GM19468 (cell line): ENCODE results near the gene MACROD1.

Experiments
- ATAC-seq: cut with Tn5 transposase; IDR thresholded peaks from one replicate; pipeline ENCODE4 v1.9.1; 2021; ENCODE audit warnings: mild to moderate bottlenecking, moderate library complexity, moderate number of reproducible peaks; ENCODE audit not compliant: unreplicated experiment; ENCODE audit errors: extremely low read depth

Gene MACROD1

DNA sequence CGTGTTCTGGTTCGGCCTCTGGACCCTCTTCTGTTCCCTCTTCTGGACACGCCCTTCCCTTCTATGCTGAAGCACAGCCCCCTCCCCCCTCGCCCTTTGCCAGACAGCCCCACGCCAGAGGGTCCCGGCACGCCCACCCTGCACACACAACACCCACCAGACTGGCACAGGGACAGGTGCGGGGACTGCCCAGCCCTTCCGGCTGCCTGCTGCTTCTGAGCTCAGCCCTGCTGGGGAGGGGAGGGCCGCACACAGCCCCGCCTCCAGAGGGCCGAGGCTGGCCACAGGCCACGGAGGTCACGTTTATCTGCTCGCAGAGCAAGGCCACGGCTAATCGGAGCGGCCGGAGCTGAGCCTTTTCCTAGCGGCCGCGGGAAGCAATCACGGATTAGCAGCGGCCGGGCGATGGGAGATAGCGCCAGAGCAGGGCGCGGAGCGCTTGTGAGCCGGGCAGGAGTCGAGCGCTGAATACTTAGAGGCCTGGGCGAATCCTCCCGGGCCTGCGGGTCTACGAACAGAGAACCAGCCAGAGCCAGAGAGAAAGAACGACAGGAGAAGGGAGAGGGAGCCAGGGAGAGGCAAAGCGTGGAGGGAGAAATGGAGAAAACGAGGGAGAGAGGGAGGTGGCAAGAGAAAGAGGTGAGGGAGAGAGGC, 158.2 kb downstream of the MACROD1 start:
- ATAC-seq = no peak

DNA sequence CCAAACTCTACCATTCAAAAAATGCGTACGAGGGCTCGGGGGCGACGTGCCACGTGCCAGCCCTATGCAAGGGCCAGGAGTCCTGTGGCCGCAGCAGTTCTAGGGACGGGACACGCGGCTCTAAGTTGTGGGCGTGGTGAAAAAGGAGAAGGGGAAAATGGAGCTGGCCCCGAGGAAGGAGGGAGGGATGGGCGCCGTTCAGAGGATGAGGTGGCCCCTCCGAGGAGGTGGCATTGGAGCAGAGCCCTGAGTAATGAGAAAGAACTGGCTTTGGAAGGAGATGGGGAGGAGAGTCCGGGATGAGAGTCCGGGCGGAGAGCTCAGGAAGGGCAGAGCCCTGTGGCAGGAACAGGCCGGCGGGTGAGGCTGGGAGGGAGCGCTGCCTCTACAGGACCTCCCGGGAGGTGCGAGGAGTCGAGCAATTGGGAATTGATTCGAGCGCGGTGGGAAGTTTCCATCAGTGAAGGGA, 158.7 kb downstream of the MACROD1 start:
- ATAC-seq = no peak

DNA sequence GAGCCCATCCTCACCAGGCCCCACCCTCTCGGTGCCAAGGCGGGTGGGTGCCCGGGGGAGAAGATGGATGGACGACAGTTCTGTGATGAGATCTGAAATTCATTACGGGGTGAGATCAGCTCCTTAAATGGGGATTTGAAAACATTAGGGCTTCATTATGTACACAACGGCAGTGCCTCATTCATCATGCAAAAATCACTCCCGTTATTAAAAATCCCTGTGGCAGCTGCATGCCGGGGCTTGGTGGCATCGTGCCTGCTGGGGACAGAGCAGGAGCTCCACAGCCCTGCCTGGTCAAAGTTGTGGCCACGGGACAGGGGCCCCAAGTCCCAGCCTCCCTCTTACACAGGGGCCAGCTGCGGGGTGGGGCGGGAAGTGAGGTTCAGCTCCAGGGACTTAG, 159.5 kb downstream of the MACROD1 start:
- no peak for ATAC-seq

DNA sequence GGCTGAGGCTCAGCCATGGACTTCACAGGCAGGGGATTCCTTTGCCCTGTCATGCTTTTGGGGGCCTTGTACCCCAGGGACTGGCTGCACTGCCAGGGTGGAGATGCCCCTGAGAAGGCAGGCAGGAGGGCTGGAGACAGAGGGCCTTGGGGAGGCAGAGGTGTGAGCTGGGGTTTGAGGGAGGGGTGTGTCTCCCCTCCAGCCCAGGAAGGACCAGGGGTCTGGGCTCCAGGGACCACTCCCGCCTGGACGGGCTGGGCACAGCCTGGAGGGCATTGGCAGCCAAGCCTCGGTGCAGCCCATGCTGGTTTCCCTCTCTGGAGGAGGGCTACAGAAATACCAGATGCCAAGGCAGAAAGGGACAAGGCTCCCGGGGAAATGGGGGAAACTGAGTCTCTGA, 160.2 kb downstream of the MACROD1 start:
- no peak for ATAC-seq

DNA sequence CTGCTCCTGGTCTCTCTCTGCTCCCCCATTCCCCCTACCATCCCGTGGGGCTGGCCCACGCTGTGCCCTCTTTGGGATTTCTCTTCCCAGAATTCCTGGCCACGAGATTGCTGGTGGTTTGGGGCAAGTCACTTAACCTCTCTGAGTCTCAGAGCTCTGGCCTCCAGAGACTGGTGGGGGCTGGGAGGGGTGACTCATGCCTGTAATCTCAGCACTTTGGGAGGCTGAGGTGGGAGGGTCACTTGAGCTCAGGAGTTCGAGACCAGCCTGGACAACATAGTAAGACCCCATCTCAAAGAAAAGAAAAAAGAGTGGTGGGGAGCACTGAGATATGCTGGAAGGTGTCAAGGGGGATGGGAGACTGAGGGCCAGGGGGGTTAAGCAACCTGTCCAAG, 161.3 kb downstream of the MACROD1 start:
- ATAC-seq = no peak

DNA sequence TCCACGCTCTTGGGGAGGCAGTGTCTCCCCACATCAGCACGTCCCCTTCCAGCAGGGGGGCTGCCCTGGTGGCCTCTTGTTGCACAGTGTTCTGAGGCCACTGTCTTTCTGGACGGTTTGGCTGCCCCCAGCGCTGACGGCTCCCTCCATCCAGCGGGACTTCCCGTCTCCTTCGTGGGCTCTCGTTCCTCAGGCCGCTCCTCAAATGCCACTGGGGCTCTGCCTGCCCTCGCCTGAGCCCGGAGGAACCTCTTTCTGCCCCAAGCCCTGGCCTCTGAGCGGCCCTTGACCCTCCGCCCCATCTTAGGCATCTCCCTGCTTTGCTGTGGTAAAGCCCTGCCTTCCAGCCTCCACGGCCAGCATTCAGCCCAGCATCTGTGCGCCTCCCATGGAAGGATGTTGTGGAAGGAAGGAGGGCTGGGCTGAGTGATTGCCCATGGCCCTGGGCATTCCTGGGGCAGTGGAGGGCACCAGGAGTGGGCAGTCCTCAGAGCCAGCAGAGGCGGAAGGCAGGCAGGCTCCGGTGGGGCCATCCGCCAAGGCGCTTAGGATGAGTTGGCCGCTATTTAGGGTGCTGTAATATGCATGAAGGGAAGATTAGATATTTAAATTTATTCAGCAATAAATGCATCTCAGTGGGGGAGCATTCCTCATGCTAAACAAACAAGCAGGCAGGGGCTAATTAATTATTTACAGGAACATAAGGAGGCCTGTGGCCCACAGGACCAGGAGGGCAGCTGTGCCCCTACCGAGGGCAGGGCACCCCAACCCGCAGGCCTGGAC, 161.9 kb downstream of the MACROD1 start:
- ATAC-seq = no peak

DNA sequence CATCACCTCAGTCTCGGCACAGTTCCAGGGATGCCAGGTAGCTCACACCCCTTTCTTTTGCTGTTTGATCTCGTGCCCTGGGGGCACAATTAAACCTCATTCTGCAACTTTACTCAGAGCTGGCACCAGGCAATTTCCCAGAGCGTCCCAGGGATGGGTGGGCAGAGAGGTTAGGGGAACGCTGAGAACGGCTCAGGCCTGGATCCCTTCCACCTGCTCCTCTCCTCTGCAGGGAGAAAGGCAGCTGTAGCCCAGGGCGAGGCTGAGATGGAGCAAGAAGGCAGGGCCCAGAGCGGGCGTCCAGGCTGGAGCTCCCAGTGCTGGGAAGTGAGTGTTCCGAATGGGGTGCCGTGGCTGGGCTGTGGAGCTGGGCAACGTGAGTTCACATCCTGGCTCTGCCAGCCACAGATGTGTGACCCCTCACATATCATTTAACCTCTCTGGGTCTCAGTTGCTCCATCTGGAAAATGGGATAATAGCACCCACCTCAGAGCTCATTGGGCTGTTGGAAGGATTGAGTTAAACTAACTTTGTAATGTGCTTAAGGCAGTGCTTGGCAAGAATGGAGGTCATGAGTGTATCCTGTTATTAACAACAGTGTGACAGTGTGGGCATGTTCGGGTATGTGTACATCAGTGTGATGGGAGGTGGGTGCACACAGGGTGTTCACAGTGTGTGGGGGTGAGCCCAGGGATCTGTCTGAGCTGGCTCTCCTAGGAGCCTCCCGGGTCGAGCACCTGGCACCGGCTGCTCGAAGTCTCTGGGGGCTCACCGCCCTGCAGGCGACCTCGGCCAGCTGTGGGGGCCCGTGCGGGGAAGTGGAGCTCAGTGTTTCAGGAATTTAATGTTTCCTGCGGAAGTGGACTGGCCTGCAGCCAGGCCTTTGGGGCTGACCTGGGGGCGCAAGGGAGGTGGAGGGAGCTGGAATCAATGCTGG, 164.2 kb downstream of the MACROD1 start:
- ATAC-seq = no peak

DNA sequence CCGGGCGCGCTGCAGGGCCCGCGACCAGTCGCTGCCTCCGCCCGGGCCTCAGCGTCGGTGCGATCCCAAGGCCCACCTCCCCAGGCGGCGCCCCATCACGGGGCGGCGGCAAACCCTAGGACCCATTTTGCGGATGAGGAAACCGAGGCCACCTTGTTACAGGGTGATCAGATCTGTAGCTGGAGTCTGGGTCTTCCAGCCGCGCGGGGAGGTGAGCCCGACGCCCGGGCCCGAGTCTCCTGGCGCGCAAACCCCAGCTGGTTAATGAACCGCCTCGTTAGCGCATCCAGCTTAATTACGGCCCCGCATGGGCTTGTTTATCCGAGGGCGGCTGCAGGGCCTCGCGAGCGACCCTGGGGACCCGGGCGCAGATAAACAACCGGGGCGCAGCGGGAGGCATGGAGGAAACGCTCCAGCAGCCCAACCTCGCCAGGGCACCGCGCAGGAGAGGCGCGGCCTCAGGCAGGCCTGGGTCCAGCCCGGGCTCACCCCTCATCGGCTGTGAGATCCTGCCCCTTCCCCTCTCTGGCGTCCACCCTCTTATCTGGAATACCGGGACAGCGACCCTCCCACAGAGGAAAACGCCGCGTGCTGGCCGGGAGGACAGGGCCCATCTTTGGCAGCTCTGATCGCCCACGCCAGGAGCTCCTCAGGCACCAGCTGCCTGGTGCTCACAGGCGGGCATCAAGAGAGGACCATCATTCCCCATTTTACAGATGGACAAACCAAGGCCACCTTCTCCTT, 165.0 kb downstream of the MACROD1 start:
- ATAC-seq = no peak

DNA sequence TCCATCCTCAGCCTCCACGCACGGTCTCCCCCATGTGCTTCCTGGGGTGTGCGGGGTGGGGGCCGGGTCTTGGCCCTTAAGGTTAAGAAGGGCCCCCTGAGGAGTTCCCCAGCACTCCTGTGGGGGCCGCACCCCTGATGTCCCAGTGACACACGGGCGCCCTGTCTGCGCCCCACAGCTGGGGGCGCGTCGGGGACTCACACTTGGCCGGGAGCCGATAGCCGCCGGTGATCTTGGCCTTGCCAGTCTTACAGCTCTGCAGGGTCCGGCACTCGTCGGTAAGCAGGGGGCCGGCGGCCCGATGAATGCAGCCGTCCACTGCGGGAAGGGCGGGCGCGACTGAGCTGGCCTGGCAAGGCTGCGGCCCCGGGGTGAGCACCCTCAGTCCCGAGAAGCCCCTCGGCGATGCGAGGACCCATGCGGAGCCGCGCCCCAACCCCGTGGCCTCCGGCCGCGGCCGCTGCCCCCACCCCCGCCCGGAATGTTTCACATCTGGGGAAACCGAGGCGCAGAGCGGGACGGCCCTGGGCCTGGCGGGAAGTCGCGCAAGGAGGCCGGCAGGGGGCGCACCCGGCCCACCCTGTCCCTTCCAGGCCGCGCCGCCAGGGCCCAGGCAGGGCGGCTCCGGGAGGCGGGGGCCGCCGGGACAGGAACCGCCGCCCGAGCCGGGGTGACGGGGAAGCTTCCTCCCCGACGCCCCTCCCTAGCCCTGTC, 165.7 kb downstream of the MACROD1 start:
- ATAC-seq = no peak

DNA sequence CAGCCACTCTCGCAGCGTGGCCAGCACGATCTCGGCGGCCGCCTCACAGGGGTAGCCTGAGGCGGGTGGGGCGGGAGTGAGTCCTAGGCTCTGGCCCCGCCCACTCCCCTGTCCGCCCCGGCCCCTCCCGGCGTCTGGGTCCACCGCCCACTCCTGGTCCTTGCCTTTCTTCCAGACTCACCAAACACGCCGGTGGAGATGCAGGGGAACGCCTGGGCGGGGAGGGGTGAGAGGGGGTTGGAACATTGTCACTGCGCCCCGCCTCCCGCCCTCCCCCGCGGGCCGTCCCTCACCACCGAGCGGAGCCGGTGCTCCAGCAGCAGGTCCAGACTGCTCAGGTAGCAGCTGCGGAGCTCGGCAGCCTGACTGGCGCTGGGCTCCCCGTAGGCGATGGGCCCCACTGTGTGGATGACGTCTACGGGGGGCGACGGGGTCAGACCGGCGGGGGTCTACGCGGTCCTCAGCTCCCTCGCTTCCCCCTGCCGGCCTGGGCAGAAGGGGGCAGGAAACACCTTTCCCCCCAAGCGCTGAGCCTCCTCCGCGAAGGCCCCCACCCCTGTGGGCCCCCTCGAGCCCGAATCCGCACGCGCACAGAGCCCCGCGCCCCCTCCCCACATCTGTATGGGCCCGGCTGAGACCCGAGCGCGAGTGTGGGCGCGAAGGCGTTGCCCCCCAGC, 166.4 kb downstream of the MACROD1 start:
- ATAC-seq = no peak

DNA sequence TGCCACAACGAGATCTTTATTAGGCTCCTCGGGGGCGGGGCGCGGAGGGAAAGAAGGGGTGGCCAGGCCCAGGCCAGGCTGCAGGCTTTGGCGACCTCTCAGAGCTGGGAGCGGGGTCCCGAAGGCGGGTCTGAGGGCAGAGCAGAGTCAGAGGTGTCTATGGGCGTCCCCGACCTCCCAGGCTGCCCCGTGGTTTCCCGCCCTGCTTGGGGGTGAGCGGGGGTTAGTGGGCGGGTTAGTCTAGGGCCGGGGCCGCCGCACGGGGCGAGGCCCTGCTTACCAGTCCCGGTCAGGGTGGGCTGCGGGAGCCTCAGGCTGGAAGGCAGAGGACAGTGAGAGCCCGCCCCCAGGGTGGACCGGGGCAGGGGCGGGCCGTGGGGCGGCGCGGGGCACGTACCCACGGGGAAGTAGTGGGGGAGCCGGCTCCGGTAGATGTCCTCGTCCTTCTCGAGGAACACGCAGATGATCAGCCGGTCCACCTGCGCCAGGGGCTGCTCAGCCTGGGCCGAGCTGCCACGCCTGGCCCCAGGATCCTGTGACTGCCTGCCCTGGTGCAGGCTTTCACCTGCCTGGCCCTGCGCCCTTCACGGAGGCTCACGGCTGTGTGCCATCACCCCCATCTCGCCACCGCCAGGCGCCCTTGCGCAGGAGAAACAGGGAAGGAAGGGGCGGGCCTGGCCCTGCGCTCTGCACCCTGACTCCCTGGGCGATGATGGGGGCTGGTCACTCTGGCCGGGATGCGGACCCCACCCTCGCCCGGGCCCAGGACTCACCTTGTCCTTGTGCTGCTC, 167.2 kb downstream of the MACROD1 start:
- no peak for ATAC-seq

DNA sequence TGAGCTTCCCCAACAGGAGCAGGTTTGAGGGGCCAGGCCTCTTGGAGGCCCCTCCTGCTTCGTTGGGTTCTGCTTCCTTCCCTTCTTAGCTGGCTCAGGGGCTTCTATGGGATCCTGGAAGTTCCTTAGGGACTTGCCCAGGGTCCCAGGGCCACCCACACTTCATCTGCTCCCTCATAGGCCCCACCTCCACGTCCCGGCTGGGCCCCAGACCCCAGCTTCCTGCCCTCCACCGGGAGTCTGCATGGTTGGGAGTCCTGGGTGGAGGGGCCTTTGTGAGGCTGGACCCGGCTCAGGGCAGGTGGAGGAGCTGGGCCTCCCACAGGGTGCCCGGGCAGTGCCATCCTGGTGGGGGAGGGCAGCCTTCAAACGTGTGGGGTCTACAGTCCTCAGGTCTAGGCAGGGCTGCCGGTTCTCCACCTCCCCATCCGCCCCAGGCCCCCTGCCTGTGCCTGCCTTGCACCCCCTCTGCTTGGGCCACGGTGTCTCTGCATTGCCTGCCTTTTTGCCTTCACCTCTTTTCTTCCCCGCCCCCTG, 168.0 kb downstream of the MACROD1 start:
- ATAC-seq = no peak

DNA sequence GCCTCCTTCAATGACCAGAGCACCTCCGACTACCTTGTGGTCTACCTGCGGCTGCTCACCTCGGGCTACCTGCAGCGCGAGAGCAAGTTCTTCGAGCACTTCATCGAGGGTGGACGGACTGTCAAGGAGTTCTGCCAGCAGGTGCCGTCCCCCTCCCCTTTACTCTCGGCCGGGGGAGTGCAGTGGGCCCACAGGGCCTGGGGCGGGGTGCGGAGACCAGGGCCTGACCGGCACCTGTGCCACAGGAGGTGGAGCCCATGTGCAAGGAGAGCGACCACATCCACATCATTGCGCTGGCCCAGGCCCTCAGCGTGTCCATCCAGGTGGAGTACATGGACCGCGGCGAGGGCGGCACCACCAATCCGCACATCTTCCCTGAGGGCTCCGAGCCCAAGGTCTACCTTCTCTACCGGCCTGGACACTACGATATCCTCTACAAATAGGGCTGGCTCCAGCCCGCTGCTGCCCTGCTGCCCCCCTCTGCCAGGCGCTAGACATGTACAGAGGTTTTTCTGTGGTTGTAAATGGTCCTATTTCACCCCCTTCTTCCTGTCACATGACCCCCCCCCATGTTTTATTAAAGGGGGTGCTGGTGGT, 168.7 kb downstream of the MACROD1 start:
- no peak for ATAC-seq

DNA sequence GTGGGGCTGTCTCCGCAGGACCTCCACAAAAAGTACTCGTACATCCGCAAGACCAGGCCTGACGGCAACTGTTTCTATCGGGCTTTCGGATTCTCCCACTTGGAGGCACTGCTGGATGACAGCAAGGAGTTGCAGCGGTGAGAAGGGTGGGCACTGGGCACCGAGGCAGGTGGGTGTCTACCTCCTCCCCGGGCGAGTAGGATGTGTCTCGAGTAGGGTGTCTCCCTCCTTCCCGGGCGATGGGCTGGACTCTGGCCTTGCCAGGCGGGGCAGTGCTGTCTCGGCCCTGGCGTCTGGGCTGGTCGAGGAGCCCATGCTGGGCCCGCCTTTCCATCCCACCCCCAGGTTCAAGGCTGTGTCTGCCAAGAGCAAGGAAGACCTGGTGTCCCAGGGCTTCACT, 169.4 kb downstream of the MACROD1 start:
- no peak for ATAC-seq

DNA sequence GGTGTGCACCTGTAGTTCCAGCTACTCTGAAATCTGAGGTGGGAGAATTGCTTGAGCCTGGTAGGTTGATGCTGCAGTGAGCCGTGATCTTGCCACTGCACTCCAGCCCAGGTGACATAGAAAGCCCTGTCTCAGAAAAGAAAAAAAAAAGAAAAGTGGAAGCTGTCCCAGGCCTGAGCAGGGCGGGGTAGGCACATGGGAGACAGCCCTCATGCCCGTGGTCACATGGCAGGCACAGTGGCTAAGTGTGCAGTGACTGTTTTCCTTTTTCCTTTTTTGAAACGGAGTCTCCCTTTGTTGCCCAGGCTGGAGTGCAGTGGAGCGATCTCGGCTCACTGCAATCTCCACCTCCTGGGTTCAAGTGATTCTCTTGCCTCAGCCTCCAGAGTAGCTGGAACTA, 171.9 kb downstream of the MACROD1 start:
- ATAC-seq = no peak

DNA sequence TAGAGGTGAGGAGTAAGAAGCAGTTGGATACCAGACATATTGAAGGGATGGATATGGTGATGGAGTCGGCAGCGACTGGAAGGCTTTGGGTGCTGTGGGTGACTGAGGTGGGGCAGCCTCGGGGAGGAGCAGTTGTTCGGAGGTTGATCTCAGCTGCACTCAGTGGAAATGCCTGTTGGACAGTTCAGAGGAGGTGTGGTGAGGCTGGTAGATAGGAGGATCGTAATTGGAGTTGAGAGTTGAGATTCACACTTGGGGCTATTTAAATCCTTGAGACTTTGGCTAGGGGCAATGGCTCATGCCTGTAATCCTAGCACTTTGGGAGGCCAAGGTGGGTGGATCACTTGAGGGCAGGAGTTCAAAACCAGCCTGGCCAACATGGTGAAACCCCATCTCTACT, 172.8 kb downstream of the MACROD1 start:
- ATAC-seq = no peak

DNA sequence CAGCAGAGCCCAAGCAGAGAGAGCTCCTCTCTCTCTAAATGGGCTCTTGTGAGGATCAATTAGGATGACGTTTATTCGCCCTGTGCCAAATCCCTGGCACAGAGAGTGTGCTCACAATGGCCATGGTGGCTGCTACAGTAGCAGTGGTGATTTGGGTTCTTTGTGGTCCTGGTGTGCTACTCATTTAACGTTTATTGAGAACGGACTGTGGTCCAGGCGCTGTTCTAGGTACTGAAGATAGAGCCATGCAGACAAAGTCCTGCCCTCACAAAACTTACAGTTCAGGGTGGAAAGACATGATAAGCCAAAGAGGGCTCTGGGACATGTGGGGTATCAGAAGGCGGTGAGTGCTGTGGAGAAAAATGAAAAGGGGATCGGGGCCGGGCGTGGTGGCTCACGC, 174.4 kb downstream of the MACROD1 start:
- no peak for ATAC-seq
